Right lung (tissue), 5 donors: ENCODE measurements around the gene C1S. TPM values are rescaled to one million over a fixed set of nuclear protein-coding genes. Genes with fewer than 3 reads are reported as not detected.

Source experiments
- polyA plus RNA-seq, 5 donors: library from polyadenylated mRNA; unstranded; fragments of 120-200 nt; gene quantifications; one replicate each; pipeline versions ENCODE4 v1.2.1 to v1.2.3, GENCODE V29; 2013; ENCODE audit warnings: inconsistent platforms in 1 of 5, low replicate concordance in 1 of 5; ENCODE audit not compliant: insufficient read length in 5 of 5, insufficient read depth in 1 of 5

C1S gene
- polyA plus RNA-seq, 5 donors, result 97.0 to 139 (median 120) TPM

Other genes with a start within 250 kb of the C1S start
- gene GPR162, start 238.9 kb upstream of the C1S start, polyA plus RNA-seq, result 10 to 100 TPM in 4 of 5 donors, 1 to 10 TPM in 1; 7.1 to 17.0 (median 12.1) TPM
- gene P3H3, start 232.3 kb upstream of the C1S start, polyA plus RNA-seq, result 10 to 100 TPM; 14.5 to 40.9 (median 21.7) TPM
- gene GNB3, start 219.8 kb upstream of the C1S start, polyA plus RNA-seq, result 1 to 10 TPM; 3.5 to 8.4 (median 6.0) TPM
- 10 to 100 TPM; 23.4 to 69.1 (median 38.0) TPM for gene CDCA3, start 209.4 kb upstream of the C1S start, polyA plus RNA-seq
- gene USP5, start 208.6 kb upstream of the C1S start, polyA plus RNA-seq, result 10 to 100 TPM; 46.9 to 65.2 (median 53.2) TPM
- gene TPI1, start 193.2 kb upstream of the C1S start, polyA plus RNA-seq, result 100 to 1,000 TPM; 420 to 565 (median 460) TPM
- 10 to 100 TPM in 1 of 5 donors, 1 to 10 TPM in 4; 4.1 to 17.1 (median 5.6) TPM for gene SPSB2, start 187.4 kb upstream of the C1S start, polyA plus RNA-seq
- 10 to 100 TPM; 14.1 to 34.8 (median 26.6) TPM for gene LRRC23, start 155.9 kb upstream of the C1S start, polyA plus RNA-seq
- gene ENO2, start 146.1 kb upstream of the C1S start, polyA plus RNA-seq, result 10 to 100 TPM in 4 of 5 donors, 1 to 10 TPM in 1; 9.0 to 17.8 (median 14.9) TPM
- gene ATN1, start 132.8 kb upstream of the C1S start, polyA plus RNA-seq, result 100 to 1,000 TPM in 3 of 5 donors, 10 to 100 TPM in 2; 80.2 to 135 (median 118) TPM
- gene RNU7-1, start 116.9 kb upstream of the C1S start, polyA plus RNA-seq, result 10 to 100 TPM in 1 of 5 donors, 1 to 10 TPM in 2, not detected in 2; 5.9 to 20.2 (median 7.9) TPM
- gene C12orf57, start 116.7 kb upstream of the C1S start, polyA plus RNA-seq, result 100 to 1,000 TPM; 179 to 281 (median 188) TPM
- 10 to 100 TPM; 15.1 to 21.8 (median 19.0) TPM for gene PTPN6, start 109.4 kb upstream of the C1S start, polyA plus RNA-seq
- 100 to 1,000 TPM; 274 to 333 (median 302) TPM for gene PHB2, start 90.1 kb upstream of the C1S start, polyA plus RNA-seq
- gene EMG1, start 89.8 kb upstream of the C1S start, polyA plus RNA-seq, result 10 to 100 TPM; 43.5 to 52.7 (median 50.2) TPM
- gene LPCAT3, start 42.2 kb upstream of the C1S start, polyA plus RNA-seq, result 10 to 100 TPM; 56.7 to 67.9 (median 60.4) TPM
- 10 to 100 TPM; 78.8 to 96.0 (median 90.9) TPM for gene C1R, start 31.7 kb downstream of the C1S start, polyA plus RNA-seq
- 10 to 100 TPM; 46.5 to 66.7 (median 59.0) TPM for gene C1RL, start 48.5 kb downstream of the C1S start, polyA plus RNA-seq
- 10 to 100 TPM; 11.8 to 25.2 (median 20.1) TPM for gene RBP5, start 68.2 kb downstream of the C1S start, polyA plus RNA-seq
- gene CLSTN3, start 69.7 kb downstream of the C1S start, polyA plus RNA-seq, result 10 to 100 TPM; 46.7 to 68.1 (median 63.9) TPM
- 10 to 100 TPM; 37.7 to 56.9 (median 49.2) TPM for gene PEX5, start 129.0 kb downstream of the C1S start, polyA plus RNA-seq
- gene ACSM4, start 243.4 kb downstream of the C1S start, polyA plus RNA-seq, result under 1 TPM in 3 of 5 donors, not detected in 2; 0.05 to 0.20 (median 0.12) TPM